Right lobe of liver (tissue), 4 donors: ENCODE data around the gene KCNAB1.

Experiments used
- CTCF ChIP-seq, 4 donors: fragments of 200-600 bp in 3 of 4; fragments of 450-650 bp in 1 of 4; IDR thresholded peaks; one replicate each; pipeline versions ENCODE4 v1.5.1 to v1.8.0; 2016 to 2022; ENCODE audit warnings: antibody characterized with exemption in 4 of 4, mild to moderate bottlenecking in 2 of 4
- POLR2A ChIP-seq: fragments of 450-650 bp; IDR thresholded peaks from one replicate; pipeline ENCODE4 v1.6.1; 2017; ENCODE audit warnings: antibody characterized with exemption, mild to moderate bottlenecking
- donor health status: DM: no; HTN: no; CAD: no.
- donor health status: DM: no; HTN: no; CAD: no.
- donor health status: DM: no; HTN: yes; CAD: no.

- TF ChIP-seq CTCF (IDR thresholded peaks at IDR 0.05): no peak
- no peak for TF ChIP-seq POLR2A
Measured at GRCh38 chr3:156317462-156318074, 197.2 kb downstream of the KCNAB1 start.
